ENCODE data around the gene PPM1N.

GRCh38 chr19:45542234-45542668, 44.0 kb downstream of the PPM1N start:
- TF ChIP-seq EZH2 (IDR thresholded peaks at IDR 0.05; ENCODE audit: borderline replicate concordance): no peak
- TF ChIP-seq, protein P1, sequence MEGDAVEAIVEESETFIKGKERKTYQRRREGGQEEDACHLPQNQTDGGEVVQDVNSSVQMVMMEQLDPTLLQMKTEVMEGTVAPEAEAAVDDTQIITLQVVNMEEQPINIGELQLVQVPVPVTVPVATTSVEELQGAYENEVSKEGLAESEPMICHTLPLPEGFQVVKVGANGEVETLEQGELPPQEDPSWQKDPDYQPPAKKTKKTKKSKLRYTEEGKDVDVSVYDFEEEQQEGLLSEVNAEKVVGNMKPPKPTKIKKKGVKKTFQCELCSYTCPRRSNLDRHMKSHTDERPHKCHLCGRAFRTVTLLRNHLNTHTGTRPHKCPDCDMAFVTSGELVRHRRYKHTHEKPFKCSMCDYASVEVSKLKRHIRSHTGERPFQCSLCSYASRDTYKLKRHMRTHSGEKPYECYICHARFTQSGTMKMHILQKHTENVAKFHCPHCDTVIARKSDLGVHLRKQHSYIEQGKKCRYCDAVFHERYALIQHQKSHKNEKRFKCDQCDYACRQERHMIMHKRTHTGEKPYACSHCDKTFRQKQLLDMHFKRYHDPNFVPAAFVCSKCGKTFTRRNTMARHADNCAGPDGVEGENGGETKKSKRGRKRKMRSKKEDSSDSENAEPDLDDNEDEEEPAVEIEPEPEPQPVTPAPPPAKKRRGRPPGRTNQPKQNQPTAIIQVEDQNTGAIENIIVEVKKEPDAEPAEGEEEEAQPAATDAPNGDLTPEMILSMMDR (IDR thresholded peaks at IDR 0.05; ENCODE audit: poor library complexity): no peak

Measured in hepatocyte (in vitro differentiated cells).